GM06990 (cell line): ENCODE results near the gene CELSR3.

ENCODE experiments used
- DNase-seq: peaks from one replicate; pipeline ENCODE4 v3.0.0-alpha.2; 2011; ENCODE audit not compliant: insufficient read length; ENCODE audit errors: extremely low read depth
- H3K27me3 ChIP-seq: replicated peaks from 2 replicates; pipeline ENCODE4 v1.6.0; 2011; ENCODE audit warnings: low read length; ENCODE audit not compliant: control insufficient read depth, insufficient read depth
- H3K36me3 ChIP-seq: 2 replicates; pipeline ENCODE4 v1.5.1; 2011; ENCODE audit warnings: low read length; ENCODE audit not compliant: control insufficient read depth, insufficient read depth
- H3K4me3 ChIP-seq: replicated peaks from 2 replicates; pipeline ENCODE4 v1.5.1; 2011; ENCODE audit warnings: low read depth, mild to moderate bottlenecking, control low read depth, low read length
- TF ChIP-seq, protein P1 (sequence below): IDR thresholded peaks from 2 replicates; pipeline ENCODE4 v1.5.1; 2011; ENCODE audit warnings: low read length, control low read depth, mild to moderate bottlenecking, inconsistent platforms; ENCODE audit not compliant: insufficient read depth, poor library complexity, severe bottlenecking

The CELSR3 gene

GRCh38 chr3:48592519-48593087, 70.1 kb downstream of the CELSR3 start:
- no peak for DNase-seq
- no peaks in the 10 kb centered on the region for H3K36me3 ChIP-seq
- no peaks in the 10 kb centered on the region; the same call in 1 of the 2 replicates for H3K27me3 ChIP-seq
- H3K4me3 ChIP-seq, result no peak overlapping the region
- TF ChIP-seq, protein P1, sequence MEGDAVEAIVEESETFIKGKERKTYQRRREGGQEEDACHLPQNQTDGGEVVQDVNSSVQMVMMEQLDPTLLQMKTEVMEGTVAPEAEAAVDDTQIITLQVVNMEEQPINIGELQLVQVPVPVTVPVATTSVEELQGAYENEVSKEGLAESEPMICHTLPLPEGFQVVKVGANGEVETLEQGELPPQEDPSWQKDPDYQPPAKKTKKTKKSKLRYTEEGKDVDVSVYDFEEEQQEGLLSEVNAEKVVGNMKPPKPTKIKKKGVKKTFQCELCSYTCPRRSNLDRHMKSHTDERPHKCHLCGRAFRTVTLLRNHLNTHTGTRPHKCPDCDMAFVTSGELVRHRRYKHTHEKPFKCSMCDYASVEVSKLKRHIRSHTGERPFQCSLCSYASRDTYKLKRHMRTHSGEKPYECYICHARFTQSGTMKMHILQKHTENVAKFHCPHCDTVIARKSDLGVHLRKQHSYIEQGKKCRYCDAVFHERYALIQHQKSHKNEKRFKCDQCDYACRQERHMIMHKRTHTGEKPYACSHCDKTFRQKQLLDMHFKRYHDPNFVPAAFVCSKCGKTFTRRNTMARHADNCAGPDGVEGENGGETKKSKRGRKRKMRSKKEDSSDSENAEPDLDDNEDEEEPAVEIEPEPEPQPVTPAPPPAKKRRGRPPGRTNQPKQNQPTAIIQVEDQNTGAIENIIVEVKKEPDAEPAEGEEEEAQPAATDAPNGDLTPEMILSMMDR, result no peak

DNA sequence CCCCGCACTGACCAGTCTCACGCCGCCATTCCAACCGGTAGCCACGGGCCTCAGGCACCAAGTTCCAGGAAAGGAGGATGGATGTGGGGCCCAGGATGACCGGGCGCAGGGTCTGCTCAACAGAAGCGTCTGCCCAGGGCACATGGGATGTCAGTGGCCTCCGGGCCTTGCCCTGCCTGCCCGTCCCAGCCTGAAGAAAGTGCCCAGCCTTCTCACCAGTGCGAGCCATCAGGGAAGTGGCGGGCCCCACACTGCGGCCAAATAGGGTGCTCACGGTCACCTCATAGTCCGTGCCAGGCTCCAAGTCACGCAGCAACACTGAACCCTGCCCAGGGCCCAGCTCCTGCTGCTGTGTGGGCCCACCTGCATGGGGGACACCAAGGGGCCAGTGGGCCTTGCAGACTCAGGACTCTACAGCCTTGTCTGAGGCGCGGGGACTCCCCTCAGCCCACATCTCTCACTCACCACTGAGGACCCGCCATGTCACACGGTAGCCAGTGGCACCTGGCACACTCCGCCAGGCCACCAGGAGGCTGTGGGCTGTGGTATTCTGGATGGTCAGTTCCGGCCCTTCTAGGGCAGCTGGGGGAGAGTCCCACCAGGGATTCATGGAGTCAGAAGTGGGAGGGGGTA, 70.7 kb downstream of the CELSR3 start:
- Histone ChIP-seq H3K27me3 (no peaks in the 10 kb centered on the region; the same call in 1 of the 2 replicates), H3K36me3 (no peaks in the 10 kb centered on the region)
- TF ChIP-seq, protein P1, result no peak

DNA sequence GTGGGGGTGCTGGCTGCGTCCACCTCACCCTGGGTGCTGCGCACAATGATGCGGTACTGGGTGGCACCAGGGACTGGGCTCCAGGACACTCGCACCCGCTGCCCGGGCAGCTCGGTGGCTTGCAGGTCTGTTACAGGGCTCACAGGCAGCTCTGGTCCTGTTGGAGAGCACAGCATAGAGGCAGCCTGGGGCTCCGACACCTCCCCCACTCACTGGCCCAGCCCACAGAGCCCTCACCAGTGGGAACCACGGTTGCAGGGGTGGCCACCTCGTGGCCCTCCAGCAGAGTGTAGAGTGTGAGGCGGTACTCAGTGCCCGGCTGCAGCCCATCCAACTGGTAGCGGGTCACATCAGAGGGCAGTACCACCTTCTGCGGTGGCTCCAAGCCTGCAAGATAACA, 71.2 kb downstream of the CELSR3 start:
- TF ChIP-seq, protein P1, result no peak
- no peaks in the 10 kb centered on the region for H3K36me3 ChIP-seq
- H3K4me3 ChIP-seq, result no peak overlapping the region
- no peak for DNase-seq
- H3K27me3 ChIP-seq, result no peaks in the 10 kb centered on the region; the same call in none of the 2 replicates

More for the DNA sequence above, 70.7 kb downstream of the CELSR3 start:
- no peak overlapping the region for H3K4me3 ChIP-seq
- no peak for DNase-seq

GRCh38 chr3:48588230-48588629, 74.5 kb downstream of the CELSR3 start:
- Histone ChIP-seq H3K27me3 (no peaks in the 10 kb centered on the region; the same call in none of the 2 replicates), H3K4me3 (no peak overlapping the region), H3K36me3 (no peaks in the 10 kb centered on the region)
- TF ChIP-seq, protein P1, result no peak
- no peak for DNase-seq

DNA sequence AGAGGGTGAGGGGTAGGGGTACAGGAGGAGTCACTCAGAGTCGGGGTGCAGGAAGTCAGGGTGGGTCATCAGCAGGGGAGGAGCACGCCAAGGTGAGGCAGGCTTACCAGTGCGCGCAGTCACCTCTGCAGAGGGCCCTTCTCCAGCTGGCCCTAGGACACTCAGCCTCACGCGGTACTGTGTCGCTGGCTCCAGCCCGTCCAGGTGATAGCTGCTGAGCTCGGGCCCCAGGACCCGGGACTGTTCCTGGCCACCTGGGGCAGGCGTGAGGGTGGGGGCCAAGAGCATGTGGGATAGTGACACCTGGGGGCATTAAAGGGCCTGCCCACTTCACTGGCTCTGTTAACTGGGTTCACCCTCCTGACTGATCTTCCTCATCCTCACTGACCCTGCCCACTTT, 75.0 kb downstream of the CELSR3 start:
- Histone ChIP-seq H3K27me3 (no peaks in the 10 kb centered on the region; the same call in none of the 2 replicates), H3K4me3 (no peak overlapping the region), H3K36me3 (no peaks in the 10 kb centered on the region)
- TF ChIP-seq, protein P1, result no peak
- DNase-seq, result no peak
